ENCODE data around the gene CCDC47.

CCDC47 gene

GRCh38 chr17:63766754-63767153 is 6.6 kb downstream of the CCDC47 start:
- TF ChIP-seq BACH2 (CRISPR knock-in tag; IDR thresholded peaks at IDR 0.05; ENCODE audit: borderline replicate concordance) (no peak), ZNF8 (CRISPR knock-in tag; IDR thresholded peaks at IDR 0.05) (no peak), ZFP3 (CRISPR knock-in tag; IDR thresholded peaks at IDR 0.05) (no peak), ZNF565 (CRISPR knock-in tag; conservative IDR thresholded peaks at IDR 0.05; ENCODE audit: low read depth) (no peak), PPARA (CRISPR knock-in tag; IDR thresholded peaks at IDR 0.05; ENCODE audit: borderline replicate concordance) (no peak), ZNF70 (CRISPR knock-in tag; IDR thresholded peaks at IDR 0.05) (no peak), SNAI2 (CRISPR knock-in tag; IDR thresholded peaks at IDR 0.05) (no peak), ESRRG (CRISPR knock-in tag; IDR thresholded peaks at IDR 0.05) (no peak), RARB (CRISPR knock-in tag; IDR thresholded peaks at IDR 0.05) (no peak), OSR1 (CRISPR knock-in tag; IDR thresholded peaks at IDR 0.05) (no peak), TOX (CRISPR knock-in tag; IDR thresholded peaks at IDR 0.05; ENCODE audit: borderline replicate concordance) (no peak), CSDC2 (CRISPR knock-in tag; IDR thresholded peaks at IDR 0.05) (no peak), CREB5 (CRISPR knock-in tag; IDR thresholded peaks at IDR 0.05; ENCODE audit: low read depth) (no peak), GLIS3 (CRISPR knock-in tag; IDR thresholded peaks at IDR 0.05) (no peak), ISL1 (CRISPR knock-in tag; IDR thresholded peaks at IDR 0.05) (no peak)
- TF ChIP-seq, protein P1, sequence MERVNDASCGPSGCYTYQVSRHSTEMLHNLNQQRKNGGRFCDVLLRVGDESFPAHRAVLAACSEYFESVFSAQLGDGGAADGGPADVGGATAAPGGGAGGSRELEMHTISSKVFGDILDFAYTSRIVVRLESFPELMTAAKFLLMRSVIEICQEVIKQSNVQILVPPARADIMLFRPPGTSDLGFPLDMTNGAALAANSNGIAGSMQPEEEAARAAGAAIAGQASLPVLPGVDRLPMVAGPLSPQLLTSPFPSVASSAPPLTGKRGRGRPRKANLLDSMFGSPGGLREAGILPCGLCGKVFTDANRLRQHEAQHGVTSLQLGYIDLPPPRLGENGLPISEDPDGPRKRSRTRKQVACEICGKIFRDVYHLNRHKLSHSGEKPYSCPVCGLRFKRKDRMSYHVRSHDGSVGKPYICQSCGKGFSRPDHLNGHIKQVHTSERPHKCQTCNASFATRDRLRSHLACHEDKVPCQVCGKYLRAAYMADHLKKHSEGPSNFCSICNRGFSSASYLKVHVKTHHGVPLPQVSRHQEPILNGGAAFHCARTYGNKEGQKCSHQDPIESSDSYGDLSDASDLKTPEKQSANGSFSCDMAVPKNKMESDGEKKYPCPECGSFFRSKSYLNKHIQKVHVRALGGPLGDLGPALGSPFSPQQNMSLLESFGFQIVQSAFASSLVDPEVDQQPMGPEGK (CRISPR knock-in tag; IDR thresholded peaks at IDR 0.05; ENCODE audit: borderline replicate concordance), result no peak
- ATAC-seq, result no peak

DNA sequence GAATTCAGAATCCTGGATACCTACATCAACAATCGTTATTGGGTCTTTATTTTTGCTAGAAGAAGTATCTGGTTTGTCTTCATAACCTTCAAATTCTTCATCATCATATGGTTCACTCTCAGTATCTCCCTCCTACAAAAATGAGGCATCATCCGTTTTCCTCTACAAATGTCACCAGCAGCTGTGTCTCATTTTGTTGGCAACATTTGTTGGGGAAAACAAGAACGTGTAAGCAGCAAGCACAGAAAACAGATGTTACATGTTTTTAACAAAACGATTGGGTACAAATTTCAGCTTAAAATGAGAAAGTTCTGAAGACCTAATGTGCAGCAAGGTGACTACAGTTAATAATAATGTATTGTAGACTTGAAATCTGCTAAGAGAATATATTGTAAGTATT is 8.7 kb downstream of the CCDC47 start:
- no peak for ATAC-seq

More for the DNA sequence above, 8.7 kb downstream of the CCDC47 start:
- TF ChIP-seq ZFP30 (CRISPR knock-in tag; IDR thresholded peaks at IDR 0.05) (no peak), TOX (CRISPR knock-in tag; IDR thresholded peaks at IDR 0.05; ENCODE audit: borderline replicate concordance) (no peak), ZNF70 (CRISPR knock-in tag; IDR thresholded peaks at IDR 0.05) (no peak), PPARA (CRISPR knock-in tag; IDR thresholded peaks at IDR 0.05; ENCODE audit: borderline replicate concordance) (no peak), SNAI2 (CRISPR knock-in tag; IDR thresholded peaks at IDR 0.05) (no peak), ZNF565 (CRISPR knock-in tag; conservative IDR thresholded peaks at IDR 0.05; ENCODE audit: low read depth) (no peak), ZNF8 (CRISPR knock-in tag; IDR thresholded peaks at IDR 0.05) (no peak), GLIS3 (CRISPR knock-in tag; IDR thresholded peaks at IDR 0.05) (no peak), ZFP3 (CRISPR knock-in tag; IDR thresholded peaks at IDR 0.05) (no peak), TSHZ2 (CRISPR knock-in tag; IDR thresholded peaks at IDR 0.05) (no peak), ISL1 (CRISPR knock-in tag; IDR thresholded peaks at IDR 0.05) (no peak), CREB5 (CRISPR knock-in tag; IDR thresholded peaks at IDR 0.05; ENCODE audit: low read depth) (no peak), ZC3H10 (CRISPR knock-in tag; IDR thresholded peaks at IDR 0.05) (no peak), CSDC2 (CRISPR knock-in tag; IDR thresholded peaks at IDR 0.05) (no peak), OSR1 (CRISPR knock-in tag; IDR thresholded peaks at IDR 0.05) (no peak), TCF4 (CRISPR knock-in tag; IDR thresholded peaks at IDR 0.05; ENCODE audit: borderline replicate concordance) (no peak)
- TF ChIP-seq, protein P2, sequence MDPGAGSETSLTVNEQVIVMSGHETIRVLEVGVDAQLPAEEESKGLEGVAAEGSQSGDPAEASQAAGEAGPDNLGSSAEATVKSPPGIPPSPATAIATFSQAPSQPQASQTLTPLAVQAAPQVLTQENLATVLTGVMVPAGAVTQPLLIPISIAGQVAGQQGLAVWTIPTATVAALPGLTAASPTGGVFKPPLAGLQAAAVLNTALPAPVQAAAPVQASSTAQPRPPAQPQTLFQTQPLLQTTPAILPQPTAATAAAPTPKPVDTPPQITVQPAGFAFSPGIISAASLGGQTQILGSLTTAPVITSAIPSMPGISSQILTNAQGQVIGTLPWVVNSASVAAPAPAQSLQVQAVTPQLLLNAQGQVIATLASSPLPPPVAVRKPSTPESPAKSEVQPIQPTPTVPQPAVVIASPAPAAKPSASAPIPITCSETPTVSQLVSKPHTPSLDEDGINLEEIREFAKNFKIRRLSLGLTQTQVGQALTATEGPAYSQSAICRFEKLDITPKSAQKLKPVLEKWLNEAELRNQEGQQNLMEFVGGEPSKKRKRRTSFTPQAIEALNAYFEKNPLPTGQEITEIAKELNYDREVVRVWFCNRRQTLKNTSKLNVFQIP (CRISPR knock-in tag; IDR thresholded peaks at IDR 0.05; ENCODE audit: borderline replicate concordance, low read depth), result no peak
- TF ChIP-seq, protein P1 (CRISPR knock-in tag; IDR thresholded peaks at IDR 0.05; ENCODE audit: borderline replicate concordance), result no peak
